Right cardiac atrium (tissue), 5 donors: ENCODE data around the gene PCDHB13. TPM values are rescaled to one million over a fixed set of nuclear protein-coding genes. Genes with fewer than 3 reads are reported as not detected.
A peak's percentile ranks its signal among the peaks of the same experiment; 100 is the strongest.
"Not testable (repeated sequence)": the region's sequence is repeated elsewhere in the genome, so short reads cannot be mapped to it uniquely, and the experiment has no call there.

Experiments
- ATAC-seq, 2 donors: fragments of 200-7000 bp; cut with Tn5 transposase; one replicate each; pipeline versions ENCODE4 v1.8.0 to v1.9.1; 2020; ENCODE audit warnings: moderate library complexity in 2 of 2, mild to moderate bottlenecking in 1 of 2
- DNase-seq, 3 donors: peaks; one replicate each; pipeline ENCODE4 v3.0.0-alpha.2; 2020
- H3K27ac ChIP-seq: one replicate; pipeline ENCODE4 v1.5.1; 2013; ENCODE audit warnings: mild to moderate bottlenecking, low read length, control low read depth, moderate library complexity
- H3K27me3 ChIP-seq: one replicate; pipeline ENCODE4 v1.6.1; 2013; ENCODE audit not compliant: control insufficient read depth, insufficient read depth
- H3K4me1 ChIP-seq: one replicate; pipeline ENCODE4 v1.6.1; 2013; ENCODE audit warnings: low read length; ENCODE audit not compliant: control insufficient read depth, insufficient read depth
- H3K4me3 ChIP-seq: one replicate; pipeline ENCODE4 v1.5.1; 2013; ENCODE audit warnings: low read length, control low read depth
- H3K9me3 ChIP-seq: one replicate; pipeline ENCODE4 v1.6.1; 2013; ENCODE audit warnings: low read length; ENCODE audit not compliant: control insufficient read depth
- WGBS: extraction: QIAGEN DNeasy Blood & Tissue Kit; methylation state at CpG from one replicate; pipeline ENCODE4 v1.1.7; 2013; 5-methylcytosine and 5-hydroxymethylcytosine counted together
- intact Hi-C, 4 donors: fragments of 100-400 bp; cut with DNase I; formaldehyde crosslinking; loops; one replicate each; pipeline versions ENCODE4 v1.11.0 to v1.14.0; 2022 to 2023
- long read RNA-seq, 4 donors: library from polyadenylated mRNA; unstranded; transcript quantifications; one replicate each; pipeline ENCODE4 v2.0.0, GENCODE V29; 2020 to 2021
- polyA plus RNA-seq: library from polyadenylated mRNA; stranded (reverse); fragments of 200-250 nt; gene quantifications from one replicate; pipeline ENCODE4 v1.2.3, GENCODE V29; 2013
- total RNA-seq, 4 donors: library from RNA; stranded (reverse); fragmentation: NEBNext Ultra II Directional; extraction: Animal tissue kit (Norgen Biotek cat#: 25700); gene quantifications; one replicate each; pipeline ENCODE4 v1.2.1, GENCODE V29; 2021
- donor health status: healthy with polysubstance abuse.
- donor health status: DM: no; HTN: yes; CAD: no.
- donor health status: DM: no; HTN: no; CAD: no.
- donor health status: DM: no; HTN: yes; CAD: no; lungs with severe emphysema.
- donor health status: DM: yes; HTN: yes; CAD: no.

PCDHB13 gene
- total RNA-seq (1 to 10 TPM; 4.3 to 5.8 (median 5.3) TPM), polyA plus RNA-seq (1.7 TPM)
- long read RNA-seq, donor 1, full-length matches to known transcripts = 3 of 3 reads
- long read RNA-seq, donor 1, partial matches to known transcripts = 0 of 3 reads
- long read RNA-seq, donor 1, other reads (novel, unspliced or antisense) = 0 of 3 reads
- long read RNA-seq, donor 2, full-length matches to known transcripts = 3 of 3 reads
- long read RNA-seq, donor 2, partial matches to known transcripts = 0 of 3 reads
- long read RNA-seq, donor 2, other reads (novel, unspliced or antisense) = 0 of 3 reads
- long read RNA-seq, donor 3, full-length matches to known transcripts = 2 of 2 reads
- long read RNA-seq, donor 3, partial matches to known transcripts = 0 of 2 reads
- long read RNA-seq, donor 3, other reads (novel, unspliced or antisense) = 0 of 2 reads
- long read RNA-seq, donor 4, full-length matches to known transcripts = 1 of 1 reads
- long read RNA-seq, donor 4, partial matches to known transcripts = 0 of 1 reads
- long read RNA-seq, donor 4, other reads (novel, unspliced or antisense) = 0 of 1 reads

- intact Hi-C loops = loop anchor here in 2 of 4 donors (10.0 kb wide), 1 partner anchor 351 kb away; no protein-coding TSS in a partner anchor
- not testable (repeated sequence) for H3K9me3 ChIP-seq, H3K27me3 ChIP-seq, H3K4me1 ChIP-seq, H3K27ac ChIP-seq
- peak; percentile 61 to 79 (median 79) for DNase-seq
- ATAC-seq = peak; percentile 70 to 71
- WGBS = 5% methylated on average over 13 of the region's 18 CpGs
- H3K4me3 ChIP-seq = peak within 1 kb of the TSS; percentile 9
Observed at GRCh38 chr5:141213656-141214339, at the start of gene PCDHB13. Gene PCDHB13 (plus strand): TSS chr5:141213919. CDS start chr5:141214124, 205 bp downstream.

DNA sequence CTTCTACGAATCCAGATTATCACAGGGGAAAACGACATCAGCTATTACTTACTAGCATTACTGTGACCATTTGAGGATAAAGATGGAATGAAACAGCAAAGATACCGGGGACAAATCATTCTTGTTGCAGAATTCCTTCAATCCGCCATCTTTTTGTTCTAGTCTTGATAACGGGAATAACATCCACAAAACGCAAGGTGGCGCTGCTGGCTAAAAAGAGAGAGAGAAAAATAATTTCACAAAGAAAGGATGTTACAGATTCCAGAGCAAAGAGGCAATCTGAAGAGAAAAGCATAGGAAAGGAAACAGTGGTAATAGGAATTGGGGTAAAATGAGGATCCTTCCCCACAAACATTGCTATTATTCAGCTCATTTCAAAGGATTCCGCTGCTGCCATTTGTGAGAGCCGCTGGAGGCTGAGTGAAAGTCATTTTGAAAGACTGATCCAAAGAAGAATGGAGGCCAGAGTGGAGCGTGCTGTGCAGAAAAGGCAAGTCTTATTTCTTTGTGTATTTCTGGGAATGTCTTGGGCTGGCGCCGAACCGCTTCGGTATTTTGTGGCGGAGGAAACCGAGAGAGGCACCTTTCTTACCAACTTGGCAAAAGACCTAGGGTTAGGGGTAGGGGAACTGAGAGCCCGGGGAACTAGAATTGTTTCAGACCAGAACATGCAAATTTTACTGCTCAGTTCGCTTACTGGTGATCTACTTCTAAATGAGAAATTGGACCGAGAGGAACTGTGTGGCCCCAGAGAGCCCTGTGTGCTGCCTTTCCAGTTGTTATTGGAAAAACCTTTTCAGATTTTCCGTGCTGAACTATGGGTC is 41.1 kb upstream of the PCDHB13 start, which contains the start of gene PCDHB7:
TSS of gene PCDHB7 (plus strand) at position 264 of the 824 bp plus-strand sequence. CDS start at position 456, 192 bp downstream.
- H3K27me3 ChIP-seq = no peaks in the 10 kb centered on the region
- 30% methylated on average over 20 of the region's 20 CpGs for WGBS
- no peak for DNase-seq
- no peaks in the 10 kb centered on the region for H3K4me1 ChIP-seq
- peak within 1 kb of the TSS; percentile 39 for H3K4me3 ChIP-seq
- peaks cover 9% of the 10 kb centered on the region for H3K9me3 ChIP-seq
- no peak within 1 kb of the TSS for H3K27ac ChIP-seq
- intact Hi-C loops = loop anchor here in 1 of 4 donors (10.0 kb wide), 1 partner anchor 392 kb away; no protein-coding TSS in a partner anchor
- ATAC-seq = no peak

DNA sequence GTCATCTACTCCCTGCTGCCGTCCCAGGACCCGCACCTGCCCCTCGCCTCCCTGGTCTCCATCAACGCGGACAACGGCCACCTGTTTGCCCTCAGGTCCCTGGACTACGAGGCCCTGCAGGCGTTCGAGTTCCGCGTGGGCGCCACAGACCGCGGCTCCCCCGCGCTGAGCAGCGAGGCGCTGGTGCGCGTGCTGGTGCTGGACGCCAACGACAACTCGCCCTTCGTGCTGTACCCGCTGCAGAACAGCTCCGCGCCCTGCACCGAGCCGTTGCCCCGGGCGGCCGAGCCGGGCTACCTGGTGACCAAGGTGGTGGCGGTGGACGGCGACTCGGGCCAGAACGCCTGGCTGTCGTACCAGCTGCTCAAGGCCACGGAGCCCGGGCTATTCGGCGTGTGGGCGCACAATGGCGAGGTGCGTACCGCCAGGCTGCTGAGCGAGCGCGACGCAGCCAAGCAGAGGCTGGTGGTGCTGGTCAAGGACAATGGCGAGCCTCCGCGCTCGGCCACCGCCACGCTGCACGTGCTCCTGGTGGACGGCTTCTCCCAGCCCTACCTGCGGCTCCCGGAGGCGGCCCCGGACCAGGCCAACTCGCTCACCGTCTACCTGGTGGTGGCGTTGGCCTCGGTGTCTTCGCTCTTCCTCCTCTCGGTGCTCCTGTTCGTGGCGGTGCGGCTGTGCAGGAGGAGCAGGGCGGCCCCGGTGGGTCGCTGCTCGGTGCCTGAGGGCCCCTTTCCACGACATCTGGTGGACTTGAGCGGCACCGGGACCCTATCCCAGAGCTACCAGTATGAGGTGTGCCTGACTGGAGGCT is 39.2 kb upstream of the PCDHB13 start:
- H3K4me3 ChIP-seq, H3K27me3 ChIP-seq, H3K9me3 ChIP-seq, ATAC-seq, H3K27ac ChIP-seq, H3K4me1 ChIP-seq: not testable (repeated sequence)
- intact Hi-C loops = loop anchor here in 1 of 4 donors (10.0 kb wide), 1 partner anchor 390 kb away; no protein-coding TSS in a partner anchor
- 41% methylated on average over 79 of the region's 79 CpGs for WGBS
- DNase-seq = peak in 1 of 3 donors; percentile 32

- H3K4me3 ChIP-seq = no peak overlapping the region
- H3K27ac ChIP-seq = no peak overlapping the region
- intact Hi-C loops = loop anchor here in 1 of 4 donors (10.0 kb wide), 1 partner anchor 389 kb away; no protein-coding TSS in a partner anchor
- ATAC-seq (no peak), DNase-seq (no peak)
- WGBS = 59% methylated on average over 1 of the region's 1 CpG
- peaks cover 9% of the 10 kb centered on the region for H3K9me3 ChIP-seq
- no peaks in the 10 kb centered on the region for H3K4me1 ChIP-seq
- H3K27me3 ChIP-seq = no peaks in the 10 kb centered on the region
Observed at GRCh38 chr5:141175933-141176332, 37.8 kb upstream of the PCDHB13 start.

DNA sequence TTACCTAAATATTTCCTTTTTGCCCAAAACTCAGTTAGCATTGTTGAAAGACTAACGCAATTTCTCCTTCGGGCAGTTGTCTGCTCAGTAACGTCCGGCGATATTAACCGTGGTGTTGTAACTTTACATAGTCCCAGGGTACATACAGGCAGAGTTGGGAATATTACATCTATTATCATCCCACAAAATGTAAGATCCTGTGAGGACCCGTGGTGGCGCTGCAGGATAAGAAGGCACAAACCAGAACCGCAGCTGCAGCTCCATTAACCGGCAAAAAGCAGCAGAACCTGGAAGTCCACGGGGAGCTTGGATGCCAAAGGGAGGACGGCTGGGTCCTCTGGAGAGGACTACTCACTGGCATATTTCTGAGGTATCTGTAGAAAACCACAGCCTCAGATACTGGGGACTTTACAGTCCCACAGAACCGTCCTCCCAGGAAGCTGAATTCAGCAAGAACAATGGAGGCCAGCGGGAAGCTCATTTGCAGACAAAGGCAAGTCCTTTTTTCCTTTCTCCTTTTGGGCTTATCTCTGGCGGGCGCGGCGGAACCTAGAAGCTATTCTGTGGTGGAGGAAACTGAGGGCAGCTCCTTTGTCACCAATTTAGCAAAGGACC is 36.0 kb upstream of the PCDHB13 start, which contains the start of gene PCDHB8:
TSS of gene PCDHB8 (plus strand) at position 214 of the 615 bp plus-strand sequence. CDS start at position 459, 245 bp downstream.
- peaks cover 11% of the 10 kb centered on the region for H3K9me3 ChIP-seq
- ATAC-seq = peak in 1 of 2 donors; percentile 47
- 24% methylated on average over 14 of the region's 18 CpGs for WGBS
- intact Hi-C loops = loop anchor here in 1 of 4 donors (10.0 kb wide), 1 partner anchor 387 kb away; no protein-coding TSS in a partner anchor
- H3K27ac ChIP-seq, H3K4me1 ChIP-seq, H3K27me3 ChIP-seq, H3K4me3 ChIP-seq, DNase-seq: not testable (repeated sequence)

DNA sequence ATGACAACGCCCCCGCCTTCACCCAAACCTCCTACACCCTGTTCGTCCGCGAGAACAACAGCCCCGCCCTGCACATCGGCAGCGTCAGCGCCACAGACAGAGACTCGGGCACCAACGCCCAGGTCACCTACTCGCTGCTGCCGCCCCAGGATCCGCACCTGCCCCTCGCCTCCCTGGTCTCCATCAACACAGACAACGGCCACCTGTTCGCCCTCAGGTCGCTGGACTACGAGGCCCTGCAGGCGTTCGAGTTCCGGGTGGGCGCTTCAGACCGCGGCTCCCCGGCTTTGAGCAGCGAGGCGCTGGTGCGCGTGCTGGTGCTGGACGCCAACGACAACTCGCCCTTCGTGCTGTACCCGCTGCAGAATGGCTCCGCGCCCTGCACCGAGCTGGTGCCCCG is 34.3 kb upstream of the PCDHB13 start:
- not testable (repeated sequence) for H3K27ac ChIP-seq, H3K4me3 ChIP-seq, H3K4me1 ChIP-seq, H3K9me3 ChIP-seq, H3K27me3 ChIP-seq, ATAC-seq
- peak in 1 of 3 donors; percentile 48 for DNase-seq
- intact Hi-C loops = loop anchor here in 1 of 4 donors (10.0 kb wide), 1 partner anchor 385 kb away; no protein-coding TSS in a partner anchor
- WGBS = 35% methylated on average over 35 of the region's 39 CpGs

DNA sequence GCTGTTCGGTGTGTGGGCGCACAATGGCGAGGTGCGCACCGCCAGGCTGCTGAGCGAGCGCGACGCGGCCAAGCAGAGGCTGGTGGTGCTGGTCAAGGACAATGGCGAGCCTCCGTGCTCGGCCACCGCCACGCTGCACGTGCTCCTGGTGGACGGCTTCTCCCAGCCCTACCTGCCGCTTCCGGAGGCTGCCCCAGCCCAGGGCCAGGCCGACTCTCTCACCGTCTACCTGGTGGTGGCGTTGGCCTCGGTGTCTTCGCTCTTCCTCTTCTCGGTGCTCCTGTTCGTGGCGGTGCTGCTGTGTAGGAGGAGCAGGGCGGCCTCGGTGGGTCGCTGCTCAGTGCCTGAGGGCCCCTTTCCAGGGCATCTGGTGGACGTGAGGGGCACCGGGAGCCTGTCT is 33.8 kb upstream of the PCDHB13 start:
- H3K27ac ChIP-seq, H3K27me3 ChIP-seq, H3K4me1 ChIP-seq, H3K4me3 ChIP-seq, DNase-seq, ATAC-seq: not testable (repeated sequence)
- H3K9me3 ChIP-seq = peaks cover 11% of the 10 kb centered on the region
- WGBS = 28% methylated on average over 30 of the region's 32 CpGs
- intact Hi-C loops = loop anchor here in 1 of 4 donors (10.0 kb wide), 1 partner anchor 385 kb away; no protein-coding TSS in a partner anchor

- intact Hi-C loops = no loop called here
Observed at GRCh38 chr5:141180313-141180712, 33.4 kb upstream of the PCDHB13 start.

DNA sequence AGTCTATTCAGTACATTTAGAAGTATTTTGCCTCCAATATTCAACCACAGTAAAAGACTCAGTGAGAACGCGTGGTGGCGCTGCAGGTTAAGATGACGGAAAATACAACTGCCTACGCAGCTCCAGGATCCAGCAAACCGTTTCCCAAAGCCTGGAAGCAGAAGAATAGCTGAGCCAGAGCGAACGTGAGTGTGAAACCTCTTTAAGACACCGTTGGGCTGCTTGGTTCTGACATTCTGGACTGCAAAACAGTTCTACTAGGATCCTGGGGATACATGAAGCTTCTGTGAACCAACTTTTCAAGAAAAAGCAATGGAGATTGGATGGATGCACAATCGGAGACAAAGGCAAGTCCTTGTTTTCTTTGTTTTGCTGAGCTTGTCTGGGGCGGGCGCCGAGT is 31.5 kb upstream of the PCDHB13 start, which contains the start of gene PCDHB16:
TSS of gene PCDHB16 (plus strand) at position 140 of the 400 bp plus-strand sequence. CDS start at position 313, 173 bp downstream.
- intact Hi-C loops = no loop called here
- no peak for ATAC-seq

More at GRCh38 chr5:141180313-141180712, 33.4 kb upstream of the PCDHB13 start:
- no peak for ATAC-seq
- Histone ChIP-seq H3K4me1 (no peaks in the 10 kb centered on the region), H3K4me3 (no peak overlapping the region), H3K27ac (no peak overlapping the region), H3K9me3 (peaks cover 11% of the 10 kb centered on the region), H3K27me3 (no peaks in the 10 kb centered on the region)
- 40% methylated on average over 1 of the region's 1 CpG for WGBS
- no peak for DNase-seq

More for the DNA sequence above, 31.5 kb upstream of the PCDHB13 start, which contains the start of gene PCDHB16:
- no peaks in the 10 kb centered on the region for H3K27me3 ChIP-seq
- no peak within 1 kb of the TSS for H3K27ac ChIP-seq
- H3K4me1 ChIP-seq = no peaks in the 10 kb centered on the region
- peaks cover 15% of the 10 kb centered on the region for H3K9me3 ChIP-seq
- 12% methylated on average over 13 of the region's 13 CpGs for WGBS
- DNase-seq = peak in 2 of 3 donors; percentile 60 to 66
- H3K4me3 ChIP-seq = peak within 1 kb of the TSS; percentile 43
